ENCODE data around the gene APBA2.

APBA2 gene

GRCh38 chr15:28901987-28902745 lies 16.4 kb downstream of the APBA2 start:
- no peak for TF ChIP-seq CTCF (IDR thresholded peaks at IDR 0.05; ENCODE audit: low read depth, low read length, missing control alignments)
- no peak for DNase-seq (ENCODE audit: low read depth)
- no peak overlapping the region for H3K4me3 ChIP-seq (ENCODE audit: low read depth, low read length)

DNA sequence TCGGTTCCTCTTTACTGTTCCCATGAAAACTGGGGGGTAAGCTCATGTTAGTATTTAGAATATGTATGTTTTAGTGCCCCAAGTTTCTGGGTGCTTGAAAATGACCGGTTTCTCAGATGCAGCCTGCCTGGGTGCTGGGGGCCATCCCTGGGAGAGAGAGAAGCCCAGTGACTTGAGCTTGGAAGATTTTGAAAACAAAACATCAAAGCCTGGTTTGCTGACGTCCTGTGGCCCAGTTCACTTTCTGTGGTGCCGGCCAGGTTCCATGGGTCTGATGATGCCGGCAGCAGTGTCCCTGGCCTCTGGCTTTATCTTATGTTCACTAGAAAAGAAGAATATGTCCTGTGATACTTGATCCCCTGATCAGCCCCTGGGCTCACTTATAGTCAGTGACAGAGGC lies 17.1 kb downstream of the APBA2 start:
- no peak for TF ChIP-seq CTCF (IDR thresholded peaks at IDR 0.05; ENCODE audit: low read depth, low read length, missing control alignments)
- DNase-seq (ENCODE audit: low read depth) = no peak
- H3K4me3 ChIP-seq (ENCODE audit: low read depth, low read length) = no peak overlapping the region

- H3K4me3 ChIP-seq (ENCODE audit: low read depth, low read length) = no peak overlapping the region
- no peak for TF ChIP-seq CTCF (IDR thresholded peaks at IDR 0.05; ENCODE audit: low read depth, low read length, missing control alignments)
- DNase-seq (ENCODE audit: low read depth) = no peak
These were observed 17.8 kb downstream of the APBA2 start for GRCh38 chr15:28903555-28903954.

DNA sequence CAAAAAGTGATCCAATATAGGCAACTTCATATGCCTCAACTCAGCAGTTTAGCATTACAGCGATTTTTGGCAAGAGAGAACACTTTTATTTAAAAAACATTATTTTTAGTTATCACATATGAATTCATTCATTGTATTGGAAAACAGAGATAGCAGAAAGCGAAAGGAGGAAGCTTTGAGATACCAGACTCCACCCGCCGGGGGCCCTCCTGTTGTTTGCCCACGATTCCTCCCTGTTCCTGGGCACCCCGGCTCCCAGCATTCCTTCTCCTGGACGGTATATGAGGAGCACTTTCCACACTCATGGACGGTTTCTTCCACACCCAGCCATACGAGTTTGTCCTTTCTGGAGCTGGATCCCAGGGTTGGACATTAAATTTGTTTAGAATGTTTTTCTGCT lies 18.2 kb downstream of the APBA2 start:
- no peak for DNase-seq (ENCODE audit: low read depth)

GRCh38 chr15:28904541-28905315 lies 19.0 kb downstream of the APBA2 start:
- H3K4me3 ChIP-seq (ENCODE audit: low read depth, low read length) = no peak overlapping the region
- DNase-seq (ENCODE audit: low read depth) = no peak
- TF ChIP-seq CTCF (IDR thresholded peaks at IDR 0.05; ENCODE audit: low read depth, low read length, missing control alignments) = no peak

More for the DNA sequence above, 18.2 kb downstream of the APBA2 start:
- H3K4me3 ChIP-seq (ENCODE audit: low read depth, low read length) = no peak overlapping the region
- no peak for TF ChIP-seq CTCF (IDR thresholded peaks at IDR 0.05; ENCODE audit: low read depth, low read length, missing control alignments)

DNA sequence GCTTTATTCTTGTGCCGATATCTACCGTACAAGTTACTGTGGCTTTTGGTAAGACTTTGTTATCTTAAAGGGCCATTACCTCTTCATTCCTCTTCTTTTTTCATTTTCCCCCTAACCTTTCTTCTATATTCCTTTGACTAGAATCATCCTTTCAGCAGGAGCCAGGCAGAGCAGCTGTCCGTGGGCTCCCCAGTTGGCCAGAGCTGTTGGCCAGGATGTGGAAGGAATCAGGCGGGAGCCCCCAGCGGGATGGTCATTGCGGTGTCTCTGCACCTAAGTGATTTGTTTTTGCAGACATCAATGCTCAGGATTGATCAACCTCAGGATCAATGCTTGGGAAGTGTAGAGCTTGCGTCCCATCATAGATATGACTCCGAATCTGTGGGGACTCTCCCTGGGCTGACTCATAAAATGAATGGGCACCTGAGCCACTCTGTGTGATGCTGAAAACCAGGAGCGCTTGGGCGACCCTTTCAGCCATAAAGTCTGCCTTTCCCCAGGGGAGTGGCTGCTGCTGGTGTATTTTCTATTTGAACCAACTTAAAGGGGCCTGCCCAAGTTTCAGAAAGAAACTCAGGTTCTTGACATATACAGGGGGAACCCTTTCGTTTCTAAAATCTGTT lies 21.7 kb downstream of the APBA2 start:
- no peak overlapping the region for H3K4me3 ChIP-seq (ENCODE audit: low read depth, low read length)
- TF ChIP-seq CTCF (IDR thresholded peaks at IDR 0.05; ENCODE audit: low read depth, low read length, missing control alignments) = no peak
- no peak for DNase-seq (ENCODE audit: low read depth)
